GM19239 (cell line): ENCODE results near the gene MAP7.

Experiments used
- DNase-seq: peaks from one replicate; pipeline ENCODE4 v3.0.0; 2011; ENCODE audit warnings: low spot score; ENCODE audit not compliant: insufficient read length
- FAIRE-seq: peaks from 2 replicates; lab custom pipeline; 2011; peaks lifted over from hg19 to GRCh38; lab: Jason Lieb, UNC

MAP7 gene

GRCh38 chr6:136350914-136351313, 199.3 kb downstream of the MAP7 start:
- DNase-seq: no peak
- FAIRE-seq: no peak

GRCh38 chr6:136347847-136348246, 202.4 kb downstream of the MAP7 start:
- DNase-seq (no peak), FAIRE-seq (no peak)

GRCh38 chr6:136345145-136345544, 205.1 kb downstream of the MAP7 start:
- no peak for FAIRE-seq
- DNase-seq: no peak

GRCh38 chr6:136344420-136344819, 205.8 kb downstream of the MAP7 start:
- FAIRE-seq (peak; percentile 28), DNase-seq (no peak)

DNA sequence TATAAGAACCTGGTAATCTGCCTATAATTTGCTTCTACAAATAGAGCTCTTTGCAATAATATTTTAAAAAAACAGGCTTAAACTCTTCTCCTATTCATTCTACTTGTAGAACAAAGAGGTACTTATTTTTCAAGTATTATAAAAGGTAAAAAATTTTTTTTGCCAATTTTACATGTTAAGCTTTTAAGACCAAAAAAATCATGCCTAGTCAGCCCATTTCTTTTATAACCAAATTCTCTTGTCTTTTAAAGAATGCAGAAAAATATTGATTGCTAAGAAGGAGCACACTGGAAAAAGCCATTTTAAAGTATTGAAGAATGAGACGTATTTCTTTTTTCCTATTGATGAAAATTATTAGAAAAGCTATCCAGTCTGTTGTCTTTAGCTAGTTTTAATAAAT, 206.5 kb downstream of the MAP7 start:
- DNase-seq: no peak
- FAIRE-seq: no peak

DNA sequence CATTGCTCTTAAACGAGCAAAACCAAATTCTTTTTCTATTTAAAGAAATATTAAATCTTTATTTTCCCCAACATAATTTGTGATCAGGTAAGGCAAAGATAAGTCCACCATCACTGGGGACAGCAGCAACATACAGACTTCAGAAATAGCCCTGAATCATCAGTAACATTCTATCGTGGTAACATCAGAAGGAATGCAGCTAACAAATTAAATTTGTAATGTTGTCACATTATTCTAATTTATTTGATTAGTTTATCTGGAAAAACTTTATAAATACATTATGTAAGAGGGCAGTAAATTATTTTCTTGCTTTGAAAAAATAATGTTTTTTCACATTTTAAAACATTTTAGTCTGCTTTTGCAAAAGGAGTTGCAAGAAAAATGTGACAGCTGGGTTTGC, 206.9 kb downstream of the MAP7 start:
- no peak for FAIRE-seq
- no peak for DNase-seq

DNA sequence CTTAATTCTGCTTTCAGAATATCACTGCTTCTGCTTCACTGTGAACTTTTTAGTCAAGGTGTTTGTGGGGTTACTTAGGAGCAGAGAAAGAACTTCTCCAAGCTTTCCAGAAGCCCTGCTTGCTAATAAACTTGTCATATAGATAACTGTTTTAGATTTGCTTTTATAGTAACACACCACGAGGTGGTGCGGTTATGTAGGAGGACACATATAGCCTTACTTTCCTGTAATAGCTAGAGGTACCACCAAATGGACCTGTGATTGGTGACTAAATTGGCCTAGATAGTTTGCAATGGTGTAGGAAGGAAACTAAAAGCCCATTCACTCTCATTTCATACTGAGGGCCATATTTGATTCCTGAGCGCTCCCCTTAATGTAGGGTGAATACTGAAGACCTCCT, 208.3 kb downstream of the MAP7 start:
- DNase-seq (no peak), FAIRE-seq (no peak)

GRCh38 chr6:136341367-136341766, 208.9 kb downstream of the MAP7 start:
- DNase-seq (no peak), FAIRE-seq (no peak)

DNA sequence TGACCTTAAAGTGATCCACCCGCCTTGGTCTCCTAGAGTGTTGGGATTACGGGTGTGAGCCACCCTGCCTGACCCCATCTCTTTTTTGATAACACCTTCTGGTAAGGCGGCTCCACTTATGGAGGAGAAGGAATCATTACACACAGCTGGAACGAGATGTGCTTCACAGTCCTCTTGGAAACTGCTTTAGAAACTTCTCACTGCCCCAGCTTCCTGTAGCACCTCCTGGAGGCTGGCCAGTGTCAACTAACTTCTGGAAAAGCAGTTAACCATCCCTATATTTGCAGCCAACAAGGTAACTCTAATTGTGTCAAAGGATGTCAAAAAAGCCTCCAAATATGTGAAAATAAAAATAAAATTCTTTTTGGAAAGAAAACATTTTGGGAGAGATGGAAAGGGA, 211.7 kb downstream of the MAP7 start:
- FAIRE-seq (no peak), DNase-seq (no peak)

GRCh38 chr6:136337606-136338005, 212.6 kb downstream of the MAP7 start:
- no peak for FAIRE-seq

GRCh38 chr6:136337121-136337520, 213.1 kb downstream of the MAP7 start:
- FAIRE-seq: no peak
- DNase-seq: no peak

More at GRCh38 chr6:136337606-136338005, 212.6 kb downstream of the MAP7 start:
- no peak for DNase-seq

GRCh38 chr6:136335736-136336363, 214.4 kb downstream of the MAP7 start:
- DNase-seq (no peak), FAIRE-seq (no peak)

DNA sequence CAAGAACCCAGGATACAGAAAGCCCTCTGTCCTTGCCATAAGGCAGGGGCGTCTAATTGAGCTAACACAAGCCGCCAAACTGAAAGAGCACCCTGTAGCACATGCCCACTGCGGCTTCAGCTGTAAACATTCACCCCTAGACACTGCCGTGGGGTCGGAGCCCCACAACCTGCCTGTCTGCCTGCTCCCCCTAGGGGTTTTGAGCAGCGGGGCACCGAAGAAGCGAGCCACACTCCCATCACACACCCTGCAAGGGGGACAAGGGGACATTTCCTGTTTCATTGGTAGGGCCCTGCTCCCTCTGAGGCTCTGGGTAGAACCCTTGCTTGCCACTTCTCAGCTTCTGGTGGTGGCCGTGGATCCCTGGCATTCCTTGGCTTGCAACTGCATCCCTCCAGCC, 215.4 kb downstream of the MAP7 start:
- DNase-seq: no peak
- FAIRE-seq: no peak

GRCh38 chr6:136334465-136334846, 215.8 kb downstream of the MAP7 start:
- no peak for DNase-seq
- no peak for FAIRE-seq

- FAIRE-seq (no peak), DNase-seq (no peak)
These were observed 216.3 kb downstream of the MAP7 start for GRCh38 chr6:136333824-136334464.

GRCh38 chr6:136331461-136331860, 218.8 kb downstream of the MAP7 start:
- DNase-seq (no peak), FAIRE-seq (no peak)

- FAIRE-seq (no peak), DNase-seq (no peak)
These were observed 219.6 kb downstream of the MAP7 start for GRCh38 chr6:136330634-136331033.

- FAIRE-seq: no peak
- no peak for DNase-seq
These were observed 224.1 kb downstream of the MAP7 start for GRCh38 chr6:136326038-136326553.

DNA sequence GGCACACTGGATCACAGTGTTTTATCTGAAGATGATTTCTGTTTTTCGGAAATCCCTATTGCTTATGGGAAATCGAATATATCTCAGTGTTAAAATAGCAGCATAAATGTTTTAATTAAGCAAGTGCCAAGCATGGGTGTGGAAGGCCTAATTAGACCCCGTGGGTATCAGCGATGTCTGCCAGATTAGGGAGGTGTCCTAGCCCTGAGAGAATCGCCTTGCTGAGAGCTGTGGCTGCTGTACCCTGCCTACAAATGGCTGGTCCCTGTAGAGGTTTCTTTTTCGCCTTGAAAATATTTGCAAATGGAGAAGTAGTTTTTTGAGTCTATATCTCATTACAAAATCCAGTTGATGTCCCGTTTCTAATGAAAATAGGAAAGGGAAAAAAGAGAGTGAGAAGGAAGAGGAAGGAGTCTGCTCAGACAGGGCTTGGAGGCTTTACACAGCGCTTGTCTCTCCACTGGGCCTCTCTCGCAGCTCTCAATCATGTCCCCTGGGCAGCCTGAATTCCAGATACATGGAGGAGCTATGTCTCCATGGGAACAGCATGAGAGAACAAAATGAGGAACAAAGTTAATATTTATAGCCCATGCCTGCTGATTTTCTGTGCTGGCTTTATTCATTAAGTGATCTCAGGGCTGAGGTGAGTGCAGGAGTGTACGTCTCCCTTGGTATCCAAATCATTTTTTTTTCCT, 225.4 kb downstream of the MAP7 start:
- no peak for FAIRE-seq
- DNase-seq: no peak

GRCh38 chr6:136323431-136324112, 226.7 kb downstream of the MAP7 start:
- FAIRE-seq (no peak), DNase-seq (no peak)

DNA sequence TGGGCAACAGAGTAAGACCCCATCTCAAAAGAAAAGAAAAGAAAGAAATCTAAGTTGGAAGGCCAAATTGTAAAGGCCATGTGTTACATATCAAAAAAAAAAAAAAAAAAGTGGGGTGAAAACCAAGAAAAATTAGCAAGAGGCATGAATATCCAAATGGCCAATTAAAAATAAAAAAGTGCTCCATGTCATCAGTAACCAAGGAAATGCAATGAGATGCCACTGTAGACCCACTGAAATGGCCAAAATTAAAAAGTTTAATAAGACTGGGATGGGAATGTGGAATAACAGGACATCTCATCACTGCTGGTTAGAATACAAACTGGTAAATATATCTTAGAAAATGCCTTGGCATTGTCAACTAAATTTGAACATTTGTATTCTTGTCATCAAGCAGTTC, 230.5 kb downstream of the MAP7 start:
- FAIRE-seq (no peak), DNase-seq (no peak)
